HEK293 (cell line): Measurements from ENCODE around the gene LMCD1.
A peak's percentile ranks its signal among the peaks of the same experiment; 100 is the strongest.

Experiments
- CTCF ChIA-PET: fragments of 350-600 bp; formaldehyde crosslinking; extraction: SDS; loops from one replicate; lab custom pipeline; 2021; ENCODE audit warnings: antibody characterized with exemption; lab: Yijun Ruan, JAX
- POLR2A ChIA-PET: fragments of 300-600 bp; formaldehyde crosslinking; extraction: SDS; loops from one replicate; lab custom pipeline; 2020; ENCODE audit warnings: antibody characterized with exemption, inconsistent platforms; lab: Yijun Ruan, JAX
- H3K27ac ChIP-seq: fragments of 200-500 bp; sonication (Bioruptor generic); 2 replicates; pipeline ENCODE4 v1.5.1; 2014; ENCODE audit warnings: low read depth, low read length, control low read depth, inconsistent platforms; ENCODE audit errors: extremely low read depth
- H3K36me3 ChIP-seq, 2 experiments: fragments of 200-500 bp in 1 of 2; sonication (Bioruptor generic) in 1 of 2; 1 replicate in 1 of 2; 2 replicates in 1 of 2; pipeline ENCODE4 v1.5.1; 2014 to 2017; ENCODE audit warnings: inconsistent platforms in 2 of 2, low read length in 2 of 2; ENCODE audit not compliant: control insufficient read depth in 2 of 2, insufficient read depth in 1 of 2
- H3K4me1 ChIP-seq: fragments of 200-500 bp; sonication (Bioruptor generic); 2 replicates; pipeline ENCODE4 v1.5.1; 2014; ENCODE audit warnings: mild to moderate bottlenecking, low read length, inconsistent platforms; ENCODE audit not compliant: control insufficient read depth, insufficient read depth
- H3K4me3 ChIP-seq: 2 replicates; pipeline ENCODE4 v1.5.1; 2011; ENCODE audit warnings: low read depth, mild to moderate bottlenecking, control low read depth, low read length, moderate library complexity
- H3K9me3 ChIP-seq: fragments of 200-500 bp; sonication (Bioruptor generic); 2 replicates; pipeline ENCODE4 v1.5.1; 2014; ENCODE audit warnings: low read depth, low read length, inconsistent platforms; ENCODE audit not compliant: control insufficient read depth, insufficient read depth
- BCL11B ChIP-seq: fragments of 450-650 bp; formaldehyde crosslinking; IDR thresholded peaks from 2 replicates; pipeline ENCODE4 v1.5.1; 2016; ENCODE audit warnings: low read depth, missing biosample characterization, missing genetic modification characterization
- GLIS1 ChIP-seq: fragments of 450-650 bp; formaldehyde crosslinking; IDR thresholded peaks from 2 replicates; pipeline ENCODE4 v1.5.1; 2016; ENCODE audit warnings: missing biosample characterization, missing genetic modification characterization
- RBAK ChIP-seq: fragments of 450-650 bp; formaldehyde crosslinking; IDR thresholded peaks from 2 replicates; pipeline ENCODE4 v1.5.1; 2016; ENCODE audit warnings: missing biosample characterization, missing genetic modification characterization
- SP2 ChIP-seq: fragments of 450-650 bp; formaldehyde crosslinking; IDR thresholded peaks from 2 replicates; pipeline ENCODE4 v1.5.1; 2016; ENCODE audit warnings: missing biosample characterization, missing genetic modification characterization
- ZFP69B ChIP-seq: fragments of 450-650 bp; formaldehyde crosslinking; IDR thresholded peaks from 2 replicates; pipeline ENCODE4 v1.5.1; 2016; ENCODE audit warnings: missing biosample characterization, missing genetic modification characterization
- ZNF629 ChIP-seq: fragments of 450-650 bp; formaldehyde crosslinking; IDR thresholded peaks from 2 replicates; pipeline ENCODE4 v1.5.1; 2017; ENCODE audit warnings: missing biosample characterization, missing genetic modification characterization
- ZNF654 ChIP-seq: fragments of 450-650 bp; formaldehyde crosslinking; IDR thresholded peaks from 2 replicates; pipeline ENCODE4 v1.5.1; 2016; ENCODE audit warnings: low read depth, missing biosample characterization, missing genetic modification characterization
- ZNF664 ChIP-seq: fragments of 450-650 bp; formaldehyde crosslinking; IDR thresholded peaks from 2 replicates; pipeline ENCODE4 v1.5.1; 2016; ENCODE audit warnings: missing biosample characterization, missing genetic modification characterization
- ZNF677 ChIP-seq: fragments of 450-650 bp; IDR thresholded peaks from 2 replicates; pipeline ENCODE4 v1.5.0; 2018; ENCODE audit warnings: missing biosample characterization, mild to moderate bottlenecking, missing genetic modification characterization, moderate library complexity
- ZNF704 ChIP-seq: fragments of 450-650 bp; formaldehyde crosslinking; IDR thresholded peaks from 2 replicates; pipeline ENCODE4 v1.5.1; 2016; ENCODE audit warnings: missing biosample characterization, missing genetic modification characterization
- TF ChIP-seq, protein P1 (sequence below): IDR thresholded peaks from 2 replicates; pipeline ENCODE4 v1.6.1; 2011; ENCODE audit warnings: mild to moderate bottlenecking, low read depth, low read length, borderline replicate concordance
- TF ChIP-seq, protein P2 (sequence below): fragments of 450-650 bp; formaldehyde crosslinking; IDR thresholded peaks from 2 replicates; pipeline ENCODE4 v1.5.1; 2016; ENCODE audit warnings: missing biosample characterization, missing genetic modification characterization
- TF ChIP-seq, protein P3 (sequence below): fragments of 450-650 bp; formaldehyde crosslinking; optimal IDR thresholded peaks from 2 replicates; pipeline ENCODE3; 2016; ENCODE audit warnings: missing biosample characterization, mild to moderate bottlenecking, missing genetic modification characterization
- TF ChIP-seq, protein P4 (sequence below): fragments of 450-650 bp; formaldehyde crosslinking; IDR thresholded peaks from 2 replicates; pipeline ENCODE4 v1.5.1; 2016; ENCODE audit warnings: missing biosample characterization, missing genetic modification characterization
- TF ChIP-seq, protein P5 (sequence below): fragments of 450-650 bp; formaldehyde crosslinking; conservative IDR thresholded peaks from 2 replicates; pipeline ENCODE4 v1.5.1; 2016; ENCODE audit warnings: low read depth, missing biosample characterization, missing genetic modification characterization

LMCD1 gene

DNA sequence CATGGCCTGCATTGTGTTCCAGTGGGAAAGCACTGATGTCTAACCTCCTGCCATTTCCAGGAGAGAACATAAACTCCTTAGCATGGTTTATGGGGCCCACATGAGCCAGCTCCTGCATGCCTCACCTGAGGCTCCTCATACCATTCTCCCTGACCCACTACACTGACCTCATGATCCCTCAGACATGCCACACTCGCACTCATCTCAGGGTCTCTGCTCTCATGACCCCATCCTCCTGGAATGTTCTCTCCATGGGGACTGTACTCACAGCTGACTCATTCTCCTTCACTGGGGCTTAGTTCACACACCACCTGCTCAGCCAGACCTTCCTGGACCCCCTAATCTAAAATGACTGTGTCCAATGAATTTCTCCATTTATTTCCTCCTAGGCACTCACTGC, 4.0 kb upstream of the LMCD1 start:
- no peak overlapping the region for H3K27ac ChIP-seq
- TF ChIP-seq, protein P1, sequence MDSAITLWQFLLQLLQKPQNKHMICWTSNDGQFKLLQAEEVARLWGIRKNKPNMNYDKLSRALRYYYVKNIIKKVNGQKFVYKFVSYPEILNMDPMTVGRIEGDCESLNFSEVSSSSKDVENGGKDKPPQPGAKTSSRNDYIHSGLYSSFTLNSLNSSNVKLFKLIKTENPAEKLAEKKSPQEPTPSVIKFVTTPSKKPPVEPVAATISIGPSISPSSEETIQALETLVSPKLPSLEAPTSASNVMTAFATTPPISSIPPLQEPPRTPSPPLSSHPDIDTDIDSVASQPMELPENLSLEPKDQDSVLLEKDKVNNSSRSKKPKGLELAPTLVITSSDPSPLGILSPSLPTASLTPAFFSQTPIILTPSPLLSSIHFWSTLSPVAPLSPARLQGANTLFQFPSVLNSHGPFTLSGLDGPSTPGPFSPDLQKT = no peak
- TF ChIP-seq, protein P2, sequence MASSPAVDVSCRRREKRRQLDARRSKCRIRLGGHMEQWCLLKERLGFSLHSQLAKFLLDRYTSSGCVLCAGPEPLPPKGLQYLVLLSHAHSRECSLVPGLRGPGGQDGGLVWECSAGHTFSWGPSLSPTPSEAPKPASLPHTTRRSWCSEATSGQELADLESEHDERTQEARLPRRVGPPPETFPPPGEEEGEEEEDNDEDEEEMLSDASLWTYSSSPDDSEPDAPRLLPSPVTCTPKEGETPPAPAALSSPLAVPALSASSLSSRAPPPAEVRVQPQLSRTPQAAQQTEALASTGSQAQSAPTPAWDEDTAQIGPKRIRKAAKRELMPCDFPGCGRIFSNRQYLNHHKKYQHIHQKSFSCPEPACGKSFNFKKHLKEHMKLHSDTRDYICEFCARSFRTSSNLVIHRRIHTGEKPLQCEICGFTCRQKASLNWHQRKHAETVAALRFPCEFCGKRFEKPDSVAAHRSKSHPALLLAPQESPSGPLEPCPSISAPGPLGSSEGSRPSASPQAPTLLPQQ (tag by site-specific recombination) = peak; percentile 70; the same call in 1 of the 2 replicates
- TF ChIP-seq ZNF629 (tag by site-specific recombination) = 0 out of 2 replicates have a peak, but pooled peaks have one; percentile 15
- no peak for TF ChIP-seq RBAK (tag by site-specific recombination)
- TF ChIP-seq ZNF664 = no peak
- TF ChIP-seq, protein P3, sequence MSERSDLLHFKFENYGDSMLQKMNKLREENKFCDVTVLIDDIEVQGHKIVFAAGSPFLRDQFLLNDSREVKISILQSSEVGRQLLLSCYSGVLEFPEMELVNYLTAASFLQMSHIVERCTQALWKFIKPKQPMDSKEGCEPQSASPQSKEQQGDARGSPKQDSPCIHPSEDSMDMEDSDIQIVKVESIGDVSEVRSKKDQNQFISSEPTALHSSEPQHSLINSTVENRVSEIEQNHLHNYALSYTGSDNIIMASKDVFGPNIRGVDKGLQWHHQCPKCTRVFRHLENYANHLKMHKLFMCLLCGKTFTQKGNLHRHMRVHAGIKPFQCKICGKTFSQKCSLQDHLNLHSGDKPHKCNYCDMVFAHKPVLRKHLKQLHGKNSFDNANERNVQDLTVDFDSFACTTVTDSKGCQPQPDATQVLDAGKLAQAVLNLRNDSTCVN (tag by site-specific recombination) = no peak
- 0 out of 2 replicates have a peak, but pooled peaks have one; percentile 23 for TF ChIP-seq ZFP69B (tag by site-specific recombination)
- no peak for TF ChIP-seq BCL11B
- TF ChIP-seq ZNF704 = no peak
- no peak for TF ChIP-seq SP2 (tag by site-specific recombination)
- TF ChIP-seq ZNF677 (tag by site-specific recombination) = no peak
- TF ChIP-seq GLIS1 = 0 out of 2 replicates have a peak, but pooled peaks have one; percentile 24
- TF ChIP-seq ZNF654 = no peak
- TF ChIP-seq, protein P4, sequence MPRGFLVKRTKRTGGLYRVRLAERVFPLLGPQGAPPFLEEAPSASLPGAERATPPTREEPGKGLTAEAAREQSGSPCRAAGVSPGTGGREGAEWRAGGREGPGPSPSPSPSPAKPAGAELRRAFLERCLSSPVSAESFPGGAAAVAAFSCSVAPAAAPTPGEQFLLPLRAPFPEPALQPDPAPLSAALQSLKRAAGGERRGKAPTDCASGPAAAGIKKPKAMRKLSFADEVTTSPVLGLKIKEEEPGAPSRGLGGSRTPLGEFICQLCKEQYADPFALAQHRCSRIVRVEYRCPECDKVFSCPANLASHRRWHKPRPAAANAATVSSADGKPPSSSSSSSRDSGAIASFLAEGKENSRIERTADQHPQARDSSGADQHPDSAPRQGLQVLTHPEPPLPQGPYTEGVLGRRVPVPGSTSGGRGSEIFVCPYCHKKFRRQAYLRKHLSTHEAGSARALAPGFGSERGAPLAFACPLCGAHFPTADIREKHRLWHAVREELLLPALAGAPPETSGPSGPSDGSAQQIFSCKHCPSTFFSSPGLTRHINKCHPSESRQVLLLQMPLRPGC (tag by site-specific recombination) = no peak
- TF ChIP-seq, protein P5, sequence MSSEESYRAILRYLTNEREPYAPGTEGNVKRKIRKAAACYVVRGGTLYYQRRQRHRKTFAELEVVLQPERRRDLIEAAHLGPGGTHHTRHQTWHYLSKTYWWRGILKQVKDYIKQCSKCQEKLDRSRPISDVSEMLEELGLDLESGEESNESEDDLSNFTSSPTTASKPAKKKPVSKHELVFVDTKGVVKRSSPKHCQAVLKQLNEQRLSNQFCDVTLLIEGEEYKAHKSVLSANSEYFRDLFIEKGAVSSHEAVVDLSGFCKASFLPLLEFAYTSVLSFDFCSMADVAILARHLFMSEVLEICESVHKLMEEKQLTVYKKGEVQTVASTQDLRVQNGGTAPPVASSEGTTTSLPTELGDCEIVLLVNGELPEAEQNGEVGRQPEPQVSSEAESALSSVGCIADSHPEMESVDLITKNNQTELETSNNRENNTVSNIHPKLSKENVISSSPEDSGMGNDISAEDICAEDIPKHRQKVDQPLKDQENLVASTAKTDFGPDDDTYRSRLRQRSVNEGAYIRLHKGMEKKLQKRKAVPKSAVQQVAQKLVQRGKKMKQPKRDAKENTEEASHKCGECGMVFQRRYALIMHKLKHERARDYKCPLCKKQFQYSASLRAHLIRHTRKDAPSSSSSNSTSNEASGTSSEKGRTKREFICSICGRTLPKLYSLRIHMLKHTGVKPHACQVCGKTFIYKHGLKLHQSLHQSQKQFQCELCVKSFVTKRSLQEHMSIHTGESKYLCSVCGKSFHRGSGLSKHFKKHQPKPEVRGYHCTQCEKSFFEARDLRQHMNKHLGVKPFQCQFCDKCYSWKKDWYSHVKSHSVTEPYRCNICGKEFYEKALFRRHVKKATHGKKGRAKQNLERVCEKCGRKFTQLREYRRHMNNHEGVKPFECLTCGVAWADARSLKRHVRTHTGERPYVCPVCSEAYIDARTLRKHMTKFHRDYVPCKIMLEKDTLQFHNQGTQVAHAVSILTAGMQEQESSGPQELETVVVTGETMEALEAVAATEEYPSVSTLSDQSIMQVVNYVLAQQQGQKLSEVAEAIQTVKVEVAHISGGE (tag by site-specific recombination) = no peak
- no peaks in the 10 kb centered on the region for H3K36me3 ChIP-seq
- H3K4me3 ChIP-seq = no peak overlapping the region
- ChIA-PET POLR2A (interaction anchor here (0.7 kb wide), 1 partner anchor 14 kb away, joined by 3 read pairs; no protein-coding TSS in a partner anchor), CTCF (interaction anchor here (0.6 to 1.0 kb wide), 2 partner anchors 9 to 145 kb away, joined by 3 to 4 read pairs; no protein-coding TSS in a partner anchor)
- peaks cover 9% of the 10 kb centered on the region for H3K4me1 ChIP-seq
- no peaks in the 10 kb centered on the region for H3K9me3 ChIP-seq
